H54 (cell line): Measurements from ENCODE around the gene FLNB.
"Not testable (repeated sequence)": the region's sequence is repeated elsewhere in the genome, so short reads cannot be mapped to it uniquely, and the experiment has no call there.

Experiments used
- DNase-seq: peaks from one replicate; pipeline ENCODE4 v3.0.0; 2011; ENCODE audit warnings: low spot score, mixed read lengths; ENCODE audit not compliant: insufficient read length
- FAIRE-seq: peaks from 3 replicates; lab custom pipeline; 2011; peaks lifted over from hg19 to GRCh38; lab: Jason Lieb, UNC
- POLR2A ChIP-seq: IDR thresholded peaks from 2 replicates; pipeline ENCODE4 v1.6.1; 2011; ENCODE audit warnings: low read depth, mild to moderate bottlenecking, low read length

Gene FLNB

DNA sequence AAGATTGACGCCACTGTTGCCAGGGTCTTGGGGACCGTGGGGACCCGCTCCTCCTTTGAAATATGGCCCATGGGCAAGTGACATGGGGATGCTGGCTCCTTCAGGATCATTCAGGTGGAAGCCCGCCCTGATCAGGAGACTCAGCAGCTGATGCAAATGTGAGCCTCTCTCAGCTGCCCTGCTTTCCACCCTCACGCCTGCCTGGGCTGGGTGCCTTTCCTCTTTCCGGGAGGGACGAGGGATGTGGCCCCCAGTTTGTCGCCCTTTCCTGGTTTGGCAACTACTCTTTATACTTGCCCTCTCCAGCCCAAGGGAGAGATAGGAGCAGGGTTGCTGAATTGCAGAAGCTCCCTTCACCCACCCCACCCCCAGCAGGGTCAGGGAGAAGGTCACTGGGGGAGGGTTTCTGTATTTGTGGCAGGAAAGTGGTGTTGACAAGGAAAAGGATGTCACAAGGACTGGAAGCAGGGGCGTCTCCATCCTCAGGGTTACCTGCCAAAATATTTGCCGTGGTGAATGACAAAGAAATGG lies 180.8 kb downstream of the FLNB start:
- FAIRE-seq: no peak
- no peak for TF ChIP-seq POLR2A
- no peak for DNase-seq

DNA sequence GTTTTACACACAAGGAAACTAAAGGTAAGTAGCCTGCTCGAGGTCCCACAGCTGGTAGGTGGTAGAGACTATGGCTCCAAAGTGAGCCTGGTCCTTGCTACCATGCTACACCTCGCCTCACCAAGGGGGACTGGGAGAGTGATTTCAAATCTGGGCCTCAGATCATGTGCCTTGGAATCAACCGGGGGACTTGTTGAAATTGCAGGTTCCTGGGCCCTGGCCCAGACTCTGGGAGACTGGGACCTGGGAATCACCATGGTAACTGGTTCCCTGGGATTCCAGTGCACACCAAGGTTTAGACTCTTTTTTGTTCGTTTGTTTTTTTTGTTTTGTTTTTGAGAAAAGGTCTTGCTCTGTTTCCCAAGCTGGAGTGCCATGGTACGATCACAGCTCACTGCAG lies 181.5 kb downstream of the FLNB start:
- no peak for TF ChIP-seq POLR2A
- FAIRE-seq (no peak), DNase-seq (no peak)

- no peak for FAIRE-seq
- no peak for TF ChIP-seq POLR2A
- DNase-seq: no peak
Measured at GRCh38 chr3:58190291-58190690, 182.1 kb downstream of the FLNB start.

GRCh38 chr3:58190882-58191281 lies 182.7 kb downstream of the FLNB start:
- FAIRE-seq (no peak), DNase-seq (no peak)
- no peak for TF ChIP-seq POLR2A

DNA sequence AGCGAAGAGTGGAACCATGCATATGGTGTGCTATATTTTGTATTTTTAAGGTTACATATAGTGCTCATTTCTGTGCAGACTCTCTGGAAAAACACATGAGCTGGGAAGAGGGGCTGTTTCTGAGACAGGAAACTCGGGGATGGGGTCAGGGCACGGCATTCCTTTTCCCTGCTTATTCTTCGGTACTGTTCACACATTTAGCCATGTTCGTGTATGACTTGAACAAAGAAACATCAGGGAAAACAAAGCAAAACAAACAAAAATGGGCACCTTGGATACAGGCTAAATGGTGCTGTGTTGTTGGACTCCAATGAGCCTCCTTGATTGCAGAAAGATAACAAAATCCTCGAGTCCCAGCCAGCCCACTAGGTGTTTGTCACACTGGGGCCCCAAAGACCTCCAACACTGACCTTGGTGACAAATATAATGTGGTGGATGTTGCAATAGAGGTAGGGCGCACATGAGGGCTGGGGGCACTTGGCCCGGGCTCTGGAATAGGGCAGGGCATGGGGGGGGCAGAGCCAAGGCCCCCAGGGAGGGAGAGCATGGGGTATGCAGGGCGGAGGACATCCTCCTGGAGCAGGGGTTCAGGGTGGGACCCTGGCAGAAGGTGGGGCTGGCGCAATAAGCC lies 183.3 kb downstream of the FLNB start:
- no peak for FAIRE-seq
- DNase-seq: no peak
- no peak for TF ChIP-seq POLR2A

DNA sequence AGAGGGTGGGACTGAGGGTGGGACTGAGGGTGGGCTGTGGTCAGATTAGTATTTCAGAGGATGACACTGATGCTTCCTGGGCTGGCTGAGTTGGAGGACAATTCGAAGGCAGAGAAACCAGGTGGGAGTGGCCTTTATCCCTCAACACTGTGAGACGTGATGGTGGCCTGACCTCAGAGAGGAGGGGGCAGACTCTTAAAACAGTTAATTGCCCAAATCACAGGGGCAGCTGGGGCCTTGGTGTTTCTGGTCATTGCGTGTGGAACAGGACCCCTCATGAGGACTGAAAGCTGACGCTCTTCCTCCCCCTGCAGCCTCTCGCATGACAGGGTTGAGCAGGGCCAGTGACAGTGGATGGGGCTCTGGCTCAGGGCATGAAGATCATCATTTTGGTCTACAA lies 183.8 kb downstream of the FLNB start:
- no peak for TF ChIP-seq POLR2A
- FAIRE-seq (no peak), DNase-seq (no peak)

DNA sequence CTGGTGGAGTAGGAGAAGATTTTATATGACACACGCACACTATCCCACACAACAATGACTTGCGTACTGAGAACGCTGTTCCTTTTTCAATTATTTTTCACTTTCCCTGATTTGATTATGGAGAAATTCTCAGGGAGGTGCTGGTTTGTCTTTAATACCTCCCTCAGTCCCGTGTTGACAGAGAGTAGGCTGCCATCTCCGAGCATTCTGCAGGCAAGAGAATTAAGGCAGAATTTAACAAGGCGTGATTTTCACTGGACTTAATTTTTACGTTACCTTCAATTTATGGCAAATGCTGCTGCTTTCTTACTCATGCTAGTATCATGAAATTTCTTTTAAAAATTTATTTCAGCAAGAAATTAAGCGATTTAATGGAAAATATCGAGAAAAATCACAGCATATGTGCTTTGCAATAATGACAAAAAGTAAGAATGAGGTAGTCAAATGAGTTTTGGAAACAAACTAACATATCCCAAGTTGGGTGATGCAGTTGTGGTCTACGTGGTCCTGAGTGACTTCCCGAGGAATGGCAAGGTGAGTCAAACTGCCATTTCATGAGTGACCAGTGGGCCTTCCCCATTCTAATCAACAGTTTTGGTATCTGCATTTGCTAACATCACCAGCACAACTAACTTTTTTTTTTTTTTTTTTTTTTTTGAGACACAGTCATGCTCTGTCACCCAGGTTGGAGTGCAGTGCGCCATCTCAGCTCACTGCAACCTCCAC lies 185.6 kb downstream of the FLNB start:
- FAIRE-seq: no peak
- no peak for DNase-seq
- no peak for TF ChIP-seq POLR2A

DNA sequence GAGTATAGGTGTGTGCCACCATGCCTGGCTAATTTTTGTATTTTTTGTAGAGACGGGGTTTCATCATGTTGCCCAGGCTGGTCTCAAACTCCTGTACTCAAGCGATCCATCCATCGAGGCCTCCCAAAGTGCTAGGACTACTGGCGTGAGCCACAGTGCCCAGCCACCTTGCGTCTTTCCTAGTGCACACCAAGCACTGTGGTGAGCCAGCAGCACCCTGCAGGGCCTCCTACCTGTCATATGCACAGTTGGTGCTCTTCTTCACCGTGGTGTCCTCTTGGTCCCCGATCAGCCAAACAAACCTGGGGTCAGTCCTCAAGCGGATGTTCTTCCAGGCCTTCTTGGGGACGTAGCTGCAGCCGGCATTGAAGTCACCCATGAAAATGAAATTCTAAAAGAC lies 189.4 kb downstream of the FLNB start:
- TF ChIP-seq POLR2A: no peak
- FAIRE-seq: no peak

DNA sequence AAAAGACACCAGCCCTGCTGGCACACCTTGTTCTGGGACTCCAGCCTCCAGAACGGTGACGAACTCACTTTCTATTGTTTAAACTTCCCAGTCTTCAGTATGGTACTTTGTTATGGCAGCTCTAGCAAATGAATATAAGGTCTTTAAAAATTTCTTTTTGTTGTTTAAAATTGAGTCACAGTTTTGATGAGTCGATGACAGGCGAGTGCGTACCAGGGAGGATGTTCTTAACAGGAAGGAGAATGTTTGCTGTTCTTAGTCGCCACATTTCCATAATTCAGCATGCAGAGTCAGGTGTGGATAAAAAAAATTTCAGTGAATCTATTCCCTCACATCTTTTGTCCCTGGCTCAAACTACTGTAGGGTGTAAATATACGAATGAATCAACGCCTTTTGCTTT lies 190.1 kb downstream of the FLNB start:
- no peak for TF ChIP-seq POLR2A
- FAIRE-seq: no peak
- DNase-seq: no peak

More for the DNA sequence above, 189.4 kb downstream of the FLNB start:
- DNase-seq: no peak

DNA sequence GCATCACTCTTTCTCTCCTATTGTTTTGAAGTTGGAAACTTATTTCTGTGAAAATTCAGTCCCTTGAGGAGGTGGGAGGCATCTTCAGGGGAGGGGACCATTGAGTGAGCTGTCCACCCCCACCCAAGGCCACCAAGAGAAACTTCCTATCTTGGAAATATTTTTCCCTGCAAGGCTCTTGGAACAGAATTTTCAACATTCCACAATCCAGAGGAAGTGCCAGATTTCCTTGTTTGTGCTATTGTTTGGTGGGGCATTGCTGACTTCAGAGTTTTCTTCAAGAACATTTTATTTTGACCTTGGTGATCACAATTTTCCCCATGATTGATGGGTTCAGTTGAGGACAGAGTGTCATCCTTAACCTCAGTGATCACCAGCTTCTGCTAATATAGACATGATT lies 190.6 kb downstream of the FLNB start:
- DNase-seq: no peak
- no peak for FAIRE-seq
- no peak for TF ChIP-seq POLR2A

DNA sequence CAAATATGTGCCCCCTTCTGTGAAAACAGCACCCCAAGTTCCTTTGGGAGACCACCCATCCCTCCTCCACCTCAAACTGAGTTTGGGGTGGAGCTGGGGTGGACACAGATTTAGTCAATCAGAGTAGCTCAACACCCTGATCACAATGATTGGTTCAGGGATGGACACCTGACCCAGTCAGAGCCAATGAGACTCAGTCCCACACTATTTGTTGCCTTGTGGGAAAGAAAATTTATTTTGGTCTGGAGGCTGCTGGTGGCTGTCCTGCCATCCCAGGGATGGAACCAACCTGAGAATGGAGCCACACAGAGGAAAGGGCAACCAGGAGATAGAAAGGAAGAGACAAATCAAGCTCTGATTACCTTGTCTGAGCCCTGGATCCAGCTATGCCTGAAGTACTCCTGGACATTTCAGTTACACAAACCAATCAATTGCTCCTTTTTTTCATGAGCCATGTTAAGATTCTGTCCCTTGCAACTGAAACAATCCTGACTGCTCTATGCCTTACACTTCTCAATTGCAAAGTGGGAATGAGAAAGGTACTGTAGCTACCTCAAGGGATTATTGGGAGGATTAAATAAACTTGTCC lies 192.0 kb downstream of the FLNB start:
- no peak for TF ChIP-seq POLR2A
- no peak for FAIRE-seq
- DNase-seq: no peak

DNA sequence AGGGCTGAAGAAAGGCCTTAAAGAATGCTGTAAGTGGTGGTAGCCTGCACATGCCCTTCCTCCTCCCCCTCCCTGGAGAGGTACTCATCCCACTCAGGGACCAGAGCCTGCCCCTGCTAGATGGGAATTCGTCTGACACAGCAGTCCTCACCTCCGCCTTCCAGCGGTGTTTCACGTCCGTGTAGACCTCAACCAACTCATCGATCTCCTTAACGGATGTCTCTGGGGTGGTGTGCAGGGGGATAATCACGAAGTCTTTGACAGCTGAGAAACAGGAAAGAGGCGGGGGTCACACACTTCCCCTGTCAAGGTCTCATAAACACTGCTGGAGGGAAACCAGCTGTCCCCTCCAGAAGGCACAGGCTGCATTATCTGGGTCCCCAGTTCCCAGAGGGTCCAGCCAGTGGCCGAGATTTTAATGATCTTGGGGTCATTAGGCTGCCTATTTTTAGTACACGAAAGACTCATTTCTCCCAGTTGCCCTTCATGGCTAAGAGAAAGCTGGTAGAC lies 192.7 kb downstream of the FLNB start:
- TF ChIP-seq POLR2A: no peak
- FAIRE-seq (no peak), DNase-seq (no peak)

DNA sequence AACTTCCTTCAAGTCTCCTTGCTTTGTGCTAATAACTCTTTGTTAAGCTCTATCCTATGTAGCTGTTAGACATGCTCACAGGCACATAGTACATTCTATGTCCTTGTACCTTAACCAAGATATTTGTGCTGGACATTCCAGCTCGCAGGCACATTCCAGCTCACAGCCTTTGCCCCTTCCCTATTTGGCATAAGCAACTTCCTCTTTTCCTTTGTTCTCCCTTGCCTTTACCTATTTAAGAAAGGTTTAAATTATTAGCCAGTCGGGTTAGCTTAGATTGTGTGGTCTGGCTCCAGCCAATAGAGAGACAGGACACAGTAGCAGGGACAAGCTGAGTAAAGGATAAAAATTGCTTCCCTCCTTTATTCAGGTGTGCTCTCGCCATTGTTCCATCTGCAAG lies 193.2 kb downstream of the FLNB start:
- FAIRE-seq, DNase-seq: not testable (repeated sequence)

- DNase-seq: no peak
Measured at GRCh38 chr3:58202917-58203360, 194.7 kb downstream of the FLNB start.

DNA sequence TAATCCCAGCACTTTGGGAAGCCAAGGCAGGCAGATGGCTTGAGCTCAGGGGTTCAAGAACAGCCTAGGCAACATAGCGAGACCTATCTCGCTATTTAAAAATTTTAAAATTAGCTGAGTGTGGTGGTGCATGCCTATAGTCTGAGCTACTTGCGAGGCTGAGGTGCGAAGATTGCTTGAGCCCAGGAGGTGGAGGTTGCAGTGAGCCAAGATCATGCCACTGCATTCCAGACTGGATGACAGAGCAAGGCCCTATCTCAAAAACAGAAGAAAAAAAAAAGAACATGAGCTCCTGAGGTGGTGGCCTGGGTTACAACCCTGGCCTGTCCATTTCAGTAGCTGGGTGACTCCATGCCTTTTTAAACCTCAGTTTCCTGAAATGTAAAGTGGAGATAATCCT lies 195.3 kb downstream of the FLNB start:
- no peak for TF ChIP-seq POLR2A
- DNase-seq (no peak), FAIRE-seq (no peak)

More at GRCh38 chr3:58202917-58203360, 194.7 kb downstream of the FLNB start:
- no peak for FAIRE-seq
- TF ChIP-seq POLR2A: no peak
